Measurements from ENCODE around the gene CLDN6.

Gene CLDN6

GRCh38 chr16:3021449-3022207, 3.6 kb upstream of the CLDN6 start:
- peak; percentile 44; the same call in 1 of the 2 replicates for TF ChIP-seq CTCF (IDR thresholded peaks at IDR 0.05; ENCODE audit: low read depth, low read length)
- Histone ChIP-seq H3K4me1 (peaks cover 20% of the 10 kb centered on the region), H3K27me3 (no peaks in the 10 kb centered on the region), H3K36me3 (peaks cover 11% of the 10 kb centered on the region), H3K9me3 (no peaks in the 10 kb centered on the region), H3K4me3 (ENCODE audit: low read depth, low read length) (peak overlapping the region; percentile 56)
- DNase-seq: peak; percentile 84

- peak; percentile 37 for DNase-seq
- Histone ChIP-seq H3K36me3 (peaks cover 3% of the 10 kb centered on the region; the same call in 1 of the 2 replicates), H3K9me3 (no peaks in the 10 kb centered on the region), H3K27me3 (no peaks in the 10 kb centered on the region), H3K4me1 (peaks cover 20% of the 10 kb centered on the region), H3K4me3 (ENCODE audit: low read depth, low read length) (peak overlapping the region; percentile 56)
- no peak for TF ChIP-seq CTCF (IDR thresholded peaks at IDR 0.05; ENCODE audit: low read depth, low read length)
These were observed 2.8 kb upstream of the CLDN6 start for GRCh38 chr16:3020604-3021448.

GRCh38 chr16:3020247-3020603, 2.2 kb upstream of the CLDN6 start, which contains the start of gene TNFRSF12A:
Gene TNFRSF12A, plus strand, starts transcription at chr16:3020368. Its CDS starts 30 bp downstream, at chr16:3020398.
- Histone ChIP-seq H3K4me1 (peaks cover 20% of the 10 kb centered on the region), H3K9me3 (no peaks in the 10 kb centered on the region), H3K27me3 (no peaks in the 10 kb centered on the region), H3K4me3 (ENCODE audit: low read depth, low read length) (peak within 1 kb of the TSS; percentile 56), H3K36me3 (no peaks in the 10 kb centered on the region)
- peak; percentile 88 for DNase-seq
- no peak for TF ChIP-seq CTCF (IDR thresholded peaks at IDR 0.05; ENCODE audit: low read depth, low read length)

GRCh38 chr16:3019594-3020246, 1.7 kb upstream of the CLDN6 start:
- no peak for TF ChIP-seq CTCF (IDR thresholded peaks at IDR 0.05; ENCODE audit: low read depth, low read length)
- Histone ChIP-seq H3K36me3 (no peaks in the 10 kb centered on the region), H3K9me3 (no peaks in the 10 kb centered on the region), H3K4me3 (ENCODE audit: low read depth, low read length) (peak overlapping the region; percentile 54), H3K4me1 (peaks cover 20% of the 10 kb centered on the region), H3K27me3 (no peaks in the 10 kb centered on the region)
- DNase-seq: no peak

- H3K27me3 ChIP-seq: peaks cover under 1% of the 10 kb centered on the region; the same call in 1 of the 2 replicates
These were observed 639 bp downstream of the CLDN6 start for GRCh38 chr16:3017344-3017743.

More at GRCh38 chr16:3017344-3017743, 639 bp downstream of the CLDN6 start:
- no peak for DNase-seq
- TF ChIP-seq CTCF (IDR thresholded peaks at IDR 0.05; ENCODE audit: low read depth, low read length): no peak
- no peak overlapping the region for H3K4me3 ChIP-seq (ENCODE audit: low read depth, low read length)
- H3K36me3 ChIP-seq: no peaks in the 10 kb centered on the region
- H3K4me1 ChIP-seq: peaks cover 12% of the 10 kb centered on the region
- no peaks in the 10 kb centered on the region for H3K9me3 ChIP-seq
